ENCODE results near the gene KRT40.

The KRT40 gene

DNA sequence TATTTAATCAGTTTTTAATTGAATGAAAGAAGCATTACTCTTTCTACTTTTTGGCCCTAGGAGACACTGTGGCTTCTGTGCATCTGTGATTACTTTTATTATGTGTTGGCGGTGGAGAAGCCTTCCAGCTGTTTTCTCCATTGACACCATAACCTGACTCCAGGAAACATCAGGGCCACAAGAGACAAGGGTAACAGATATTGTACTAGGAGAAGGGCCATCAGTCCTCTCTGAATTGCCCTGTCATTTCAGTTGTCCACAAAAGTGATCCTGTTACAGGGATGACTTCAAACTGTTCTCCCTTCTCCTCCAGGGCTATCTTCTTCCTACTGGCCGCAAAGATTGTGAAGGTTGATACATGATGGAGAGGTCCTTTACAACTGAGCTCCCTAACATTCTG lies 32.0 kb downstream of the KRT40 start:
- DNase-seq (ENCODE audit: low read depth), result no peak

DNA sequence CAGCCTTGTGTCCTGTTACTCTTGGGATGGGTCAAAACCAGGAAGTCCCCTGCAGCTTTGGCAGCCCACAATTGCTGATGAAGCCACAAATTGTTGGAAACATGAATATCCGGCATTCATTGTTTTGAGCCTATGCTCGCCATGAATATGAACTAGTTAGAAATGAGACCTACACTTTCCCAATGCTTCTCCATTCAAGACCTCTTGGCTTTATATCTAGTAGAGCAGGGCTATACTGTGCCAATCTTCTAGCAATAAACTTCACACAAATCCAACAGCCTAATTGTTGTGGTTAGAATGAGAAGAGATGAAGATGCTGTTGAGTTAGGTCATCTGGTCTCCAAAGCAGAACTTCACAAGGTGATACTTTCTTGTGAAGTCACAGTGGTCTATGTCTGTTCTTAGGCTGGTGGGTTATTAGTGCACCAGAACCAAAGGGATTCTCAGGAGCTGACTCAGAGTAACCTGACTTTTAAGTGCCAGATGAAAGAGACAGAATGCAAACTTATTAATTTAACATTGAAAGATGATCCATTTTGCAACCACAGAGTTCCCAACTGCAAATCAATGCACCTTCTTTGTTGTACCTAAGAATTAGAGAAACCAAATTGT lies 33.0 kb downstream of the KRT40 start:
- no peak for DNase-seq (ENCODE audit: low read depth)

DNA sequence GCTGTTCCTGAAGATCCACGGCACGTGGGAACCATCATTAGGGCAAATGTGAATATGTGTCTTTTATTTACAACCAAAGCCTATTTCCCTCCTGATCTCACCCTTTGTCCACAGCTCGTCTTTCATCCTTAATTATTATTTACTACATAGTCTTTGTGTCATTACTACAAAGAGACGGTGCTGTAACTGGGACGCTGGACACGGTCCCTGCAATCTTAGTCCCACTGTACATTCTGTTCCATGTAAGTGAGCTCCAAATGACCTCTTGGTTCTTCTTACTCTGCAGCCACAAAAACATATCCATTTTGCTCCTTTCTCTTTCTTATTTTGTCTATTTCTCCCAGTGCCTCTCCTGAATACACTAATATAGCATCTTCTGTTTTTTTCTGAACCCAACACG lies 34.0 kb downstream of the KRT40 start:
- no peak for DNase-seq (ENCODE audit: low read depth)

DNA sequence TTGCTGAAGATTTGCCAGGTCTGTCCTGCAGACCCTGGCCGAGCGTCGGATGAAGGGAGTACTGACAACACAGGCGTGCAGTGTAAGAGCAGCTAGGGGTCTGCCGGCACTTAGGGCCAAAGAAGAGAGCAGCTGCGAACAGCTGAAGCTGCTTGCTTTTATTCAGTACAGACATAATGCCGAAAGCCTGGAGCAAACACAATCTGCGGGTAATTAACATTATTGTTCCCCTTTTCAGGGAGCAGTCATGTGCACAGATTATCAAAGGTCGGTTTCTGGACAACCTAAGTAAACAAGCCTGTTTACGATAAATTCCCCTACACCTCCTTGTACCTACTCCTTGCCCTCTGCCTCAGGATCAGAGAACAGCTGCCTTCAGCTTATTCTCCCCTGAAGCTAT lies 34.7 kb downstream of the KRT40 start:
- DNase-seq (ENCODE audit: low read depth), result no peak

DNA sequence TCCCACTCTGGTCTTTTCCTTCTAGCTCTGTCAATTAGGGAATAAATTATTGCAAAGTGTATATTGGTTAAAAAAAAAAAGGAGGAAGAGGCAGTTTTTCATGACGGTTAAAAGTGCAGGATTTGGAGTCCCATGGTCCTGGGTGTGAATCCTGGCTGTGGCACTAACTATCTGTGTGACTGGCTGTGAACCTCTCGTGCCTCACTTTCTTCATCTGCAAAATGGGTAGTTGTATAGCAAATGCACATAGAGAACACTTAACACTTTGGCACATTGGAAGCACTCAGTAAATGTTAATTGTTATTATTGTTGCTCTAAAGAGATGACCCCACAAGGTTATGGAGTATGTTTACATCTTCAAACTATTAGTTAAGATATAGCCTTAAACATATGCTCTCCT lies 36.2 kb downstream of the KRT40 start:
- DNase-seq (ENCODE audit: low read depth), result no peak

DNA sequence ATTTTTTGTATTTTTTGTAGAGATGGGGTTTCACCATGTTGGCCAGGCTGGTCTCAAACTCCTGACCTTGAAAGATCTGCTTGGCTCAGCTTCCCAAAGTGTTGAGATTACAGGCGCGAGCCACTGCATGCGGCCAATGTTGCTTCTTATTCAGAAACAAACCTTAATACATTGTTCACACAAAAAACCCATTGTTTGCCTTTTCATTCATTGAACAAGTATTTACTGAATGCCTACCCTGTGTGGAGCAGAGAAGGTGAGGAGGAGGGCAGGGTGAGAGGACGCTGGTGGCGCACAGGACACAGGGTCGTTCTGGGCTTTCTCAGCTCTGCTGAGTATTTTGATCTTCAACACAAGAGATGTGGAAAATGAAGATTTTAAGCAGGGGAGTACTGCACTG lies 38.7 kb downstream of the KRT40 start:
- no peak for DNase-seq (ENCODE audit: low read depth)

DNA sequence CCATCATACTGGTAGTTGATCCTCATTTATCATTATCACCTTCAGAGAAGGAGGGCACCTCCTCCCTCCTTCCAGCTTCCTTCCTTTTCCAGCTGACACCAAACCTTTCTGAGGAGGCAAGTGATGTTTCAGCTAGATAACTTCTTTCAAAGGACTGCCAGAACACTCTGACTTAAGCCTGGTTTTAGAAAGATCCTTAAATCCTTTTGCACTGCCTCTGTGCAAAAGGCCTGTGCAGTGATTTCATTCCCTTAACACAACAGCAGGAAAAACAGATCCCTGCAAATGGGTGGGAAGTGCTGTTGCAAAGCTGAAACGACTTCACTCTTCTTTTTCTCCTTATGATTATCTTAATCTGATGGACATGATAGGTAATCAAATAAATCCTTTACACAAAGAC lies 39.6 kb downstream of the KRT40 start:
- no peak for DNase-seq (ENCODE audit: low read depth)

DNA sequence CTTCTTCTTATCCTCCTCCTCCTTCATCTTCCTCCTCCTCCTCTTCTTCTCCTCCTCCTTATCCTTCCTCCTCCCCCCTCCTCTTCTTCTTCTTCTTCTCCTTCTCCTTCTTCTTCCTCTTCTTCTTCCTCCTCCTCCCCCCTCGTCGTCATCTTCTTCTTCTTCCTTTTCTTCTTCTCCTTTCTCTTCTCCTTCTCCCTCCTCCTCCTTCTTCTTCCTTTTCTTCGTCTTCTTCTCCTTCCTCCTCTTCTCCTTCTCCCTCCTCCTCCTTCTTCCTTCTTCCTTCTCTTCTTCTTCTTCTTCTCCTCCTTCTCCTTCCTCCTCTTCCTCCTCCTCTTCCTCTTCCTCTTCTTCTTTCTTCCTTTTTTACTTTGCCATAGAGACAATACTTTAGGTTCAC lies 41.6 kb downstream of the KRT40 start:
- DNase-seq (ENCODE audit: low read depth), result no peak

DNA sequence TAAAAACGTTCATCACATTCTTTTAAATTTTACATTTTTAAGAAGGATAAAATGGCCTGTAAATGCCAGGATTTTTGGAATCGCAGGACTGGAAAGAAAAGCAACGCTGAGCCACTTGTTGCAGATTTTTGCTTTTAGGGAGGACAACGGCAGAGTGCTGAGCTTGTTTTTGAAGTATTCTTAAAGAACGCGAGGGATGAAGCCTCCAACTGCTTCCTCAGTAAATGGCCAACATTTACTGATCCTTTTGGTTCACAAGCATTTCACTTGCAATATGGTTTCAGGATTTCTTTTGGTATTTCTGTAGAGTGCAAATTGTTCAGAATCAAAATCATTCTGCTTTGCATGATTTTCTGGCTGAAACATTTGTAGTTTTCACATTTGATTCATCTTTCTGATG lies 43.9 kb downstream of the KRT40 start:
- DNase-seq (ENCODE audit: low read depth), result no peak

DNA sequence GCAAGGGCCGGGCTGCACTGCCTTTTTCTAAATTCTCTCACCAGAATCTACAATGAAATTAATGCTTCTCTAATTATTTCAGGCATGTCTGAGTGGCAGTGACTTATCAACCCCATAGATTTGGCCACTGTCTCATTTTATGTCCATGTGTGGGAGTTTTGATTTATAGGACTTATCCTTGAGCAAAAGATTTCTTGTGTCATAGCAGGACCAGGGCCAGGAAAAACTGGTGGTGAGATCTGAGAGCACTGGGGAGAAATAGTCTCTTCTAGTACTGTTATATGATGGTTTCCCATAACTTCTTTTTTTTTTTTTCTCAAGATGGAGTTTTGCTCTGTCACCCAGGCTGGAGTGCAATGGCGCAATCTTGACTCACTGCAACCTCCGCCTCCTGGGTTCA lies 45.1 kb downstream of the KRT40 start:
- no peak for DNase-seq (ENCODE audit: low read depth)

DNA sequence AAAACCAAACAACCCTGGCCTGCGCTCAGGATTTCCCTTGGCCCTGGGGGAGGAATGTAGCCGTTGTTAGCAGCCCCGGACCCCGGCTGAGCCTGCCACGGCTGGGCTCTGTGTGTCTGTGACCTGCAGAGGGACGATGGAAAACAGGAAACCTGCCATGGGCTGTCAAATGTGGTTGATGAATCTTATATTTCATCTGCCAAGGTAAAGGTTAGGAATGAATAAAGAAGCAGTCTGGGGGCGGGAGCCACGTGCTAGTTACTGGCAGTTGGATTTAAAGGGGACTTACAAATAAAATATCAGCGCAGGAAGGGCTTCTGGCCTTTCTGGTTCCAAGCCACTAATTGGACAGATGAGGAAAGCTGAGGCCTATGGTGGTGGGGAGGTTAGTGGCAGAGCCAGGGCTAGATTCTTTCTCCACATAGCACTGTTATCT lies 46.7 kb downstream of the KRT40 start, which contains the start of gene KRT23:
KRT23 (minus strand) TSS at position 263 of the 436 bp plus-strand sequence. CDS start 1,043 bp downstream, outside the sequence.
- no peak for DNase-seq (ENCODE audit: low read depth)

DNA sequence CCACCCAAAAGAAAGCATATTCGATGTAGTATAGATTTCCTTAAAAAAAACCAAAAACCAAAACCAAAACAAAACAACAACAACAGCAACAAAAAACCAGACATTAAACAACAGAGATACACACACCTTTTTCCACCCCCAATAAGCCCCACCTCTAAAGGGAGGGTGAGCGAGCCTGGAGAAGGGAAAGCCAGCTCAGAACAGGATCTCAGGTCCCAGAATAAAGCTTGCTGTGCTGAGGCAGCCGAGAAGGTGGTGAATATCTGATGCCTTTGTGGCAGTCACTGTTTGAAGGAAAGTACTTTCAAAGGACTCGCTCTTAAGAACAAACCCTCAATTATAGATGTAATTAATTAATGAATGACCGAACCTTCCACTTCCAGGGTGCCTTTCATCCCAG lies 47.1 kb downstream of the KRT40 start:
- no peak for DNase-seq (ENCODE audit: low read depth)

DNA sequence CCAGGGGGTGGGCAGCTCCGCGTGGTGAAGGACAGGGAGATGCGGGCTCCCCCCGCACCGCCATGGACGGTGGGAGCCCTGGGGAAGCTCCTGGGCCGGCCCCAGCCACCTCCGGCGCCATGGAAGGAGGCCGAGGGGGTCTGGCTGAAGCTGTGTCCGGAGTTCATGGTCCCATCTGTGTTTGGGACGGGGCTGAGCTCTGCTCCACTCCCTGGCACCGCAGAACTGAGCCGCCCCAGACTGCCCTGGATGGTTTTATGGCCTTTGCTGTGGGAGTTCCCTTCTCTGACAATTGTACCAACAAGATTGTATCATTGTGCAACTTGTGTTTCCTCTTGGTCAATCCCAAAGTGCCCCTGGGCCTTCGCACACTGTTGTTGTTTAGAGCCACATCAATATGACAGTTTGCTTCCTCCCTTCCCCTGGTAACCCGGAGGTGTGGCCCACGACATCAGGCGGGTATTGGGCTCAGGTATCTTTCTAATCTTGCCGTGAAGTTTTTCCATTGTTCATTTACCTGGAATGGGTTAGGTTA lies 47.6 kb downstream of the KRT40 start:
- no peak for DNase-seq (ENCODE audit: low read depth)

DNA sequence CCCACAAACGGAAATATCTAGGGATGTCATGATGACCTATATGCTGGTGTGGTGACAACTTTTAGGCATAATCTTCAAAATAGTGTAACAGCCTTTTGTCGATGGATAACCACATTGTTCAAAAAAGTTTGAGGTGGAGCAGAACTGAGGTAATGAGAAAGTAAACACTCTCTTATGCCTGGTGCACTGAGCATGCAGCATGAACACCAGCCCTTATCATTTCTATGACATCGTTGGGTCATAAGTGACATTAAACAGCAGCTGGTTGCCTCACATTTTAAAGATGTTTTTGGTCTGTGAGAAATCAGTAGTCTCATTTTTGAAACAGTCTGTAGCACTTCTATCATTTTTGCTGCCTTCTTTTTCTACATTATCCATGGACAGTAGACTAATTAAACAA lies 48.5 kb downstream of the KRT40 start:
- no peak for DNase-seq (ENCODE audit: low read depth)

DNA sequence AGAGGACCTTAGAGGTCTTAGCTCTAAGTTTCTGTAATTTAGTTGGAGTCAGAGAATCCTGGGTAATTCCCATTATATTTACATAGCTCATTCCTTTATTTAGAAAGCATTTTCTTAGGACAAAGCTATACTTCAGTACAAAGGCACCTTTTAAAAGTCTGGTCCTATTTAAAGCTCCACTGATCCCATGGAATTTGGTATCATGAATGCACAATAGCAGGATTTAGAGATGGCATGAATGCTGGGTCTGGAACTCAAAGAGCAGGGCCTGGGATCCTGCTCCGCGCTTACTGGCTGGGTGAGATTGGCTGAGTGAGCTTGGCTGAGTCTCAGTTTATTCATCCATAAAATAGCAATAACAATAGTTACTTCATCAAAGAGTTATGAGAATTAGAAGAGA lies 51.5 kb downstream of the KRT40 start:
- no peak for DNase-seq (ENCODE audit: low read depth)

DNA sequence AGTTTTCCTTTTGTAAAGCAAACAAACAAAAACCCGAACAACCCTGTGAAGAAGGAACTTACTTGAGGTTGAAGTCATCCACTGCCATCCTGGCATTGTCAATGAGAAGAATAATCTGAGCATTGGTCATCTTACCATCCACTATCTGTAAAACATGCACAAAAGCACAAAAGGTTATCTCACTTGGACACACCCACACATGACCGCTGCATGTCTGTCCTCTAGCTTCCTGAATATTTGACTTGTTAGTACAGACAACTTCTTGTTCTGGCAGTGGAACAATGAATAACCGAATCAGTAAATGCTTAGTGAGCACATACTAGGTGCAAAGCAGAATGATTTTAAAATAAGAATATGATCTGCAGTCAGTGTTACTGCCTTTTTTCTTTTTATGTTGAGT lies 52.8 kb downstream of the KRT40 start:
- no peak for DNase-seq (ENCODE audit: low read depth)

Data from HS-27A (cell line).